GM18909 (cell line): Measurements from ENCODE around the gene NPAS1.
"Not testable (repeated sequence)": the region's sequence is repeated elsewhere in the genome, so short reads cannot be mapped to it uniquely, and the experiment has no call there.

Experiments used
- ATAC-seq: cut with Tn5 transposase; IDR thresholded peaks from one replicate; pipeline ENCODE4 v1.9.1; 2021; ENCODE audit warnings: mild to moderate bottlenecking; ENCODE audit not compliant: unreplicated experiment, poor library complexity

The NPAS1 gene

DNA sequence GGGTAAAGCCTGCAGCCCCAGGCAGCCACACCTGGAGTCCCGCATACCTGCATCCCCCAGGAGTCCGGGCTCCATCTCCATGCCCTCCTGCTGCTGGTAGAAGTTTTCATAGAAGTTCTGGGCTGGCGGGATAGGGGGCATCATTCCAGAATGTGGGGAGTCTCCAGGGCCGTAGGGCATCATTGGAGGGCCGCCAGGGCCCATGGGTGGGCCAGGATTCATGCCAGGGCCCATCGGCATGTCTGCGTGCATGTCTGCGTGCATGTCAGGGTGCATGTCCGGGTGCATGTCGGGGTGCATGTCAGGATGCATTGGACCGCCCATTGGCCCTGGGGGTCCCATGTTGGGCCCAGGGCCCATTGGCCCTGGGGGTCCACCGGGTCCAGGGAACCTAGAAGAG lies 52.1 kb downstream of the NPAS1 start:
- no peak for ATAC-seq

DNA sequence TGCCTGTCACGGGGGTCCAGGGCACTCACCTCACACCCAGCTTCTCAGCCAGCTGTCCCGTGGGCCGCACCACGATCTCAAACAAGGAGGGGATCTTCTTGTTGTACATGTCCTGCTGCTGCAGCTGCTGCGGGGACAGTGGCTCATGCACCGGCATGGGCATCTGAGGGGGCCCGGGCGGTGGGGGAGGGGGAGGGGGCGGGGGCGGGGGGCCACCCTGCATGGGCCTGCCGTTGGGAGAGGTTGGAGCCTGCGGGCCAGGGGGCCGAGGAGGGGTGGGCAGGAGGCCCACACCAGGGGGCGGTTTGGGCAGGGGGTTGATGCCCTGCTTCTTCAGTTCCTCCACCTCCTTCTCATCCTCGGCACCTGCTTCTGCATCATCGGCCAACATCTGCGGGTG lies 52.7 kb downstream of the NPAS1 start:
- no peak for ATAC-seq

DNA sequence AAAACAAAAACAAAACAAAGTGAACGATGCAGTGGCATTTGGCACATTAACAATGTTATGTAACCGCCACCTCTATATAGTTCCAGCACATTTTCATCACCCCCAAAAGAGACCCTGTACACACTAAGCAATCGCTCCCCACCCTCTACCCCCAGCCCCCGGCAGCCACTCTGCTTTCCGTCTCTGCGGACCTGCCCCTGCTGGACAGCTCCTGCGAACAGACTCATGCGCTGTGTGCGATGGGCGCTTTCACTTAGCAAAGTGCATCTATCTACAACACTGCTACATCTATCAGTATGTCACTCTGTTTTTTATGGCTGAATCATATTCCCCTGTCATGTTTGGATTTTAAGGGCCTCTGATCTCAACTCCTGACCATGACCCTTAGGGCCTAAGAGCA lies 53.9 kb downstream of the NPAS1 start:
- no peak for ATAC-seq

DNA sequence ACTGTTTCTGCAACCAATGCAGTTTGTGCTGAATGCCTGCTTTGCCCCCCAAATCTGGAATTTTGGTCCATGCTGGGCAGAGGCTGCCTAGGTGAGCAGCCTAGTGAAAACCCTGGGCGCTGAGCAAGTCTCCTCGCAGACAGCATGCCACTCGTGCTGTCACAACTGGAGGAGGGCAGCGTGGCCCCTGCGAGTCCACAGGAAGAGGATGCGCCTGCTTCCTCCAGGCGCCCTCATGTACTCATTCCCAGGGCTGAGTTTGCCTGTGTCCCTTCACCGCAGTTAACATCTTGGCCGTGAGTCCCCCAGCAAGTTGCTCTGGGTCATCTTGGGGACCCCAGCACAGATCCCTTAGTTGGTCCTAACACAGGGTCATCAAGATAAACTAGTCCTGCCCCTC lies 55.0 kb downstream of the NPAS1 start:
- no peak for ATAC-seq

DNA sequence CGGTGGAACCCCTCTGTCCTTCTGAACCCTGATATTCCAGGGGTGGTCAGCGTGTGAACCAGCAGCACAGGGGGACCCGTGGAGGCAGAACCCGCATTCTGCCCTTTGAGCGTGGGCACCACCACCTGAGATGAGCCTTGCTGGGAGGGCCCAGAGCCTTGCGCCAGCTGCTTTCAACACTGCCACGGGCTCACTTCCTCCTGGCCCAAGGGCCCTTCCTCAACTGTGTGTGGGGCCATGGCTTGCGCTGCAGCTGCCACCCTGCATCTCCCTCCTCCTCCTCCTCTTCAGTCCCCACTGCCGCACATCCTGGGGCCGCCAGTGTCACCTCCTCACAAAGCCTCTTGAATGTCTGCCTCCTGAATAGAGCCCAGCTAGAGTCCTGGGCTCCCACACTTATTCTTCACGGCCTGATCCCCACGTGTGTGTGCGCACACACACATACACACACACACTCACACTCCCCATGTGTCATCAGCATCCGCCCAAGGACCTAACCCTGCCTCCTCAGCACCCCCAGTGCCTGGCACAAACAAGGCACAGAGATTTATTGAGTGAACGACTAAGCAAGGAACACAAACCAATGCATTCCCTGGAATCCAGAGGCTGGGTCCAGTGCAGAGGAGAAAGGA lies 55.7 kb downstream of the NPAS1 start:
- no peak for ATAC-seq

DNA sequence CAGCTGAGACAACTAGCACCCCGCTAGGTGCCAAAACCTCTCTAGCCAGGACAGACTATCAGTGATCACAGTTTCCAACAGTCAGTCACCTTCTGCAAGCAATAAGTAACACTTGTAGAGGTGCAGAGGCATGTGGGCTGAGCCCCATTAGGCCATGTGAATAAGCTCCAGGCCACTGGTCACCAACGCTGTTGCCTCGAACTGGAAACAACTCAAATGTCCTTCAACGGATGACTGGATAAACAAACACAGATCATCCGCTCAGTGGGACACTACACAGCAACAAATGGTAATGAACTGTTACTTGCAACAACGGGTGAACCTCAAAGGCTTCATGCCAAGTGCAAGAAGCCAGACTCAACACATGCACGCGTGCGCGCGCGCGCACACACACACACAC lies 56.3 kb downstream of the NPAS1 start:
- no peak for ATAC-seq

DNA sequence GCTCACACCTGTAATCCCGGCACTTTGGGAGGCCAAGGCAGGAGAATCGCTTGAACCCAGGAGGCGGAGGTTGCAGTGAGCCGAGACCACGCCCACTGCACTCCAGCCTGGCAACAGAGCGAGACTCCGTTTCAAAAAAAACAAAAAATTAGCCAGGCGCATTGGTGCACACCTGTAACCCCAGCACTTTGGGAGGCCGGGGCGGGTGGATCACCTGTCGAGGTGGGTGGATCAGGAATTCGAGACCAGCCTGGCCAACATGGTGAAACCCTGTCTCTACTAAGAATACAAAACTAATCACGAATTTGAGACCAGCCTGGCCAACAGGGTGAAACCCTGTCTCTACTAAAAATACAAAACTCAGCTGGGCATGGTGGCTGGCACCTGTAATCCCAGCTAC lies 58.7 kb downstream of the NPAS1 start:
- ATAC-seq, result not testable (repeated sequence)

DNA sequence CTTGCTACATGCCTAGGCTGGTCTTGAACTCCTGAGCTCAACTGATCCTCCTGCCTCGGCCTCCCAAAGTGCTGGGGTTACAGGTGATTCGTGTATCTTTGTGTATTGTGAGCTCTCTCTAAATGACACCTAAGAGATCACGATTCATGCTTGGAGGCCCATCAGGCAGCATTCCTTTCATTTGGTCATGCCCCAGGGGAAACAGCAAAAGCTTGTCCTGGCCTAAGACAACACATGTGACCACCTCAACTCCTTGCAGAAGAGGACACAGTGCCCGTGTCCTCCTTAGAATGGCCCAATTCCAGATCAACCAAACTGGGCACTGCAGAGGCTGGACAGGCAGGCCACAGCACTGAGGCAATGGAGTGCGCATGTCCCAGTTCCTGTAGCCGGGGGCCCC lies 61.5 kb downstream of the NPAS1 start:
- ATAC-seq, result no peak

DNA sequence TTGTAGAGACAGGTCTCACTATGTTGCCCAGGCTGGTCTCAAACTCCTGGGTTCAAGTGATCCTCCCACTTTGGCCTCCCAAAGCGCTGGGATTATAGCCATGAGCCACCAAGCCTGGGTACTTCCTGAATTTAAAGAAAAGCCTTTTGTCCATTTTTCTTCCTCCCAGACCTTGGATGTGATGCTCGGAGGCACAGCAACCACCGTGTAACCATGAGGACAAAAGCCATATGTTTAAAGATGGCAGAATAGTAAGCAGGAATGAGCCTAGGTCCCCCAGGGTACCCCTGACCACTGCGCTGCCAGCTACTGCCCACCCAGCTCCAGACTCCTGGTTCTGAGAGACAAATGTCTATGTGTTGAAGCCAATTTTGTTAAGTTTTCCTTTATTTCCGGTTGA lies 62.9 kb downstream of the NPAS1 start:
- no peak for ATAC-seq

DNA sequence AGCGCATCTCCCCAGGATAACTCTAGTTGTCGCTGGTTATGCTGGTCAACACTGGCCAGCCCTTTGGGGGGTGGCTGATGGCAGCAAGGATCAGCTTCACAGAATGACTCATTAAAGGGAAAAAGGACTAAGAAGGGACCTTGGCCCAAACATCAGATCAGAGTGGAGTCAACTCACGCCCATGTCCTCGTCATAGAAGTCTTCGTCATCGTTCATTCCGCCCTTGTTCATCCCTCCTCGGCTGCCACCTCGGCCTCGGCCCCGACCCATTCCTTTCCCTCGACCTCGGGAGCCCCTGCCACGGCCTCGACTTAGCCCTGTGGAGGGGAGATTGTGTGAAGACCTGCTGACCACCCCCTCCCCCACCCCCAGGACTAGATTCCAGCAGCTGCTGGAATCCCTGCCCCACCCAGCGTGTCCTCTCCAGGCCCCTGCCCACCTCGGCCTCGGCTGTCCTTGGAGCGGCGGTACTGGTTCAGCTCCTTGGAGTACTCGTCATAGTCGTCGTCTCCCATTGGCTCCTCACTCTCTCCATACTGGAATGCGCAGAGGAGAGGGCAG lies 65.3 kb downstream of the NPAS1 start:
- no peak for ATAC-seq

DNA sequence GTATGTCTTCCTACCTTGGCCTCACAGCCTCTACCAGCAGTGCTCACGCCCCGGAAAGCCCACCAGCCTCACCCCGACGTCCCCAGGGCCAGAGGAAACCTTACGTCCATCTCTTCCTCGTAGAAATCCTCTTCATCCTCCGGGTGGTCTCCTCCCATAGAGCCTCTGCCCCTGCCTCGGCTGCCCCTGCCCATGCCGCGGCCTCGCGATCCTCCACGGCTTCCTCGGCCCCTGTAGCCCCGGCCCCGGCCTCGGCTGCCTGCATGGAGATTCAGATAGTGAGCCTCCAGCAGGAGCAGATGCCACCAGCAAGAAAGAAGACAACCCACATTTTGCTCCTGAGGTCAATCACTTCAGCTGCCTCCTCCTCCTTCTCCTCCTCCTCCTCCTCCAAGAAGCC lies 66.6 kb downstream of the NPAS1 start:
- ATAC-seq, result no peak

DNA sequence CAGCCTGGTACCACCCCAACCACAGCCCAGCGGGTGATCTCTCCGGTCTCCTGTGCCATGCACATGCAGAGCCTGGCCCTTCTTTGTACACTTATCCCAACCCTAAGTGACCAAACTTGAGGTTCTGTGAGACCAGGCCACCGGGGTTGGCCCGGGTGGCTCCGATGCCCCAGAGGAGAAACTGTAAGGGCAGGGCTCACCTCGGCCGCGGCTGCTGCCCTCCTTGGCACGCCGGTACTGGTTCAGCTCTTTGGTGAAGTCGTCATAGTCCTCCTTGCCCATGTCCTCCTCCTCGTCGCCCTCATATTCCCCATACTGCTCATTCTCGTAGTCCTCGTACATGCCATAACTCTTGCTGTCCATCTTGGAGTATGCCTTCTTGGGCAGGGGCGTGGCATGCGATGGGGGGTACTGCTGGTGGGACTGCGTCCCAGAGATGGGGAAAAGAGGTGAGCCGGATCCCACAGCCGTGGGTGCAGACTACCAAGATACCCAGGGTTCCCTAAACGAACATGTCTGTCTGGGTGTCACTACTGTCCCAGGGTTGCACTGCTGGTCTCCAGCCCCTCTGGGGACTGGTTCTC lies 70.2 kb downstream of the NPAS1 start:
- no peak for ATAC-seq

DNA sequence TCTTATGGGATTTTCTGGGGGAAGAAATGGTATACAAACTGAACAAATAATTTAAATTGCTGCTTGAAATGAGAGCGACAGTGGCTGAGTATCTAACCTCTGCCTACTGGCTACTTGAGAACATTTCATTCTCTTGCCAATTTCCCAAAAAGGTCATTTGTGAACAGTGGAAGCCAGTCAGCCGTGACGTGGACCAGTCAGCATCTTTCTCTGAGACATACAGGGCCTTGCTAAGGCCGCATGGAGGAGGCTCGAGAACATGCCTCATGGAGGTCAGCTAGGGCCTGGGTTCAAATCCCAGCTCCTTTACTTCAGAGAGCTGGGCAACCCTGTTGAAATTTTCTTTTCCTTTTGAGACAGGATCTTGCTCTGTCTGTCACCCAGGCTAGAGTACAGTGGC lies 73.6 kb downstream of the NPAS1 start:
- ATAC-seq, result no peak

DNA sequence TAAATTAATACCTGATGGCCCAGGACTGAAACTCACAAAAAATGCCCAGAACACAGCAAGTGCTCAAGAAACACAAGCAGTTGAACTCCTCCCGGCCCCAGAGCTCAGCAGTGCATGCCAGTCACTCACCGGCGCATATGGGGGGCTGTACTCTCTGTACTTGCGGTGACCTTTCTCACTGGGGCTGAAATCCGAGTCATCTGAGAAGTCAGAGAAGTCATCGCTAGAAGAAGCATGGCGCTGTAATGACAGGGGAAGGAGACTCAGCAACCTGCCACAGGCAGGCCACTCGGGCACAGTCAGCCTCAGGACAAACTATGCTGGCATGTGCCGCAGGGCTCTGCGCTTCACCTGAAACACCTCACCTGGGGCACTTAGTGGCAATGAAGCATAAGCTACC lies 74.2 kb downstream of the NPAS1 start:
- ATAC-seq, result no peak

DNA sequence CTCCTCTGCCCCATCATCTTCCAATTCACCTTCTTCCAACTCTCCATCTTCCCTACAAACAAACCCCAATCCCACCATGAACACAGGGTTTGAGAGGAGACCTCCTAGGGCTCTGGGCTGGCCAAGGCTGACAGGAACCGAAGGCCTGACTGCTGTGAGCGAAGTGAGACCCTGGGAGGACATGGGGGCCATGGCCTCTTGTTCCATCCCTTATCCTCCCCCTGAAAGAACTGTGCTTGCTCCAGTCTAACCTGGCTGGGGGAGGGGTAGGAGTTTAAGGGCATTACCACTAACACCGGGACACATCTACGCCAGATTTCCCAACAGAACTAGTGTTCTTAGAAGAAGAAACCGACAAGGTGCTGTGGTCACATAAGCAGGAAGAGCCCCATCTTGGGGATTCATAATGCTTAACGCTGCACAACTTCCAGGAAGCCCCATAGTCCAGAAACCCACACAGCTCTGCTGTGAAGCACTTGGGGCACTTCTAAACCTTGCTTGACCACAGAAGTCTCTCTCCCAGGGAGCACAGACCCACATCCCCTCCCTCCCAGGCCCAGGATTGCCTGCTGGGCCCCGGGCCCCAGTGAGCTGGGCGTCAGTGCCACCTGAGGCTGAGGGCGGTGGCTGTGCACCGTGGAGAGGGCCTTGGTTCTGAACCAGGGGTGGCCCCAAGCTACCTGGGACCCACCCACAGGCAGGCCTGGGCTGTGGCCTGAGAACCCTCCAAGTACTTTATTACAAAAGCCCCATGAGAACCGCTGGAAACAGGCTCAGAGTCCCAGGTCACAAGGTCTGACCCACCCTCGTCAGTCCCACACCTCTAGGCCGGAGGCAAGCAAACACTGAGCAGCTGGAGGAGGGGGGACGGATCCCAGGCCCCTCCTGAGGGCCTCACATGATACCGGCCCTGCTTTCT lies 75.2 kb downstream of the NPAS1 start:
- ATAC-seq, result peak; percentile 46
